Islet of Langerhans (tissue), 1 donor: ENCODE measurements around the gene ERRFI1.

ENCODE experiments used
- FAIRE-seq: peaks from one replicate; lab custom pipeline; 2011; peaks lifted over from hg19 to GRCh38; lab: Jason Lieb, UNC

The ERRFI1 gene

GRCh38 chr1:8043621-8044020, 17.5 kb upstream of the ERRFI1 start:
- FAIRE-seq, result no peak

DNA sequence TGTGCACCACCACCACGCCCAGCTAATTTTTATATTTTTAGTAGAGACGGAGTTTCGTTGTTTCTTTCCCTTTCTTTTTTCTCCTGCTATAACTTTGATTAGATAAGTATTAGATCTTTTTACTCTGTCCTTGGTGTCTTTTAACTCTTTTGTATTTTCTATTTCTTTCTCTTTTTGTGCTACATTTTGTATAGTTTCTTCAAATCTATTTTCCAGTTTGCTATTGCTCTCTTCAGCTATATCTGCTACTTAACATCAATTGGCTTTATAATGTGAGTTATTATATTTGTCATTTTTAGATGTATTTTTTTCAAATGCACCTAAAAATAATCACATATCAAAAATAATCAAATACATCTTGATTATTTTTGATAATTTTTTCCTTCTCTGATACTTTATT, 16.0 kb upstream of the ERRFI1 start:
- no peak for FAIRE-seq

GRCh38 chr1:8040586-8040985, 14.5 kb upstream of the ERRFI1 start:
- peak; percentile 95 for FAIRE-seq

- FAIRE-seq, result no peak
Observed at GRCh38 chr1:8039071-8039470, 13.0 kb upstream of the ERRFI1 start.

- FAIRE-seq, result no peak
Observed at GRCh38 chr1:8035289-8035688, 9.2 kb upstream of the ERRFI1 start.

DNA sequence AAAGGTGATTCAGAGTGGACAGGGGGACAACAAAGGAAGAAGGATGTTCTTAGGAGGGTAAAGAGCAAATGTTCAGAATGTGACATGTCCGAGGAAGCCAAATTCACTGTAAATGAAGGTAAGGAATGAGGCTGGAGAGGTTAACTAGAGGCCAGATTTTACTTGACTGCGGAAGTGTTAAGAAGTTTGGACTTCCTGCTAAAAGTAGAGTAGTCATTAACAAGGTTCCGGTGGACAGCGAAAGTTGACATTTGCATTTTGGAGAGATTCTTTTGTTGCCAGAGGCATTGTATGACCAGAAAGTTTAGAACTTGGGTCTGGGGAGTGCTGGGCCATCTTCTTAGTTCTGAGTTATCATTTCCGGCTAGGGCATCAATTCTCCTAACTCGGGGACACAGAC, 7.2 kb upstream of the ERRFI1 start:
- FAIRE-seq, result no peak

DNA sequence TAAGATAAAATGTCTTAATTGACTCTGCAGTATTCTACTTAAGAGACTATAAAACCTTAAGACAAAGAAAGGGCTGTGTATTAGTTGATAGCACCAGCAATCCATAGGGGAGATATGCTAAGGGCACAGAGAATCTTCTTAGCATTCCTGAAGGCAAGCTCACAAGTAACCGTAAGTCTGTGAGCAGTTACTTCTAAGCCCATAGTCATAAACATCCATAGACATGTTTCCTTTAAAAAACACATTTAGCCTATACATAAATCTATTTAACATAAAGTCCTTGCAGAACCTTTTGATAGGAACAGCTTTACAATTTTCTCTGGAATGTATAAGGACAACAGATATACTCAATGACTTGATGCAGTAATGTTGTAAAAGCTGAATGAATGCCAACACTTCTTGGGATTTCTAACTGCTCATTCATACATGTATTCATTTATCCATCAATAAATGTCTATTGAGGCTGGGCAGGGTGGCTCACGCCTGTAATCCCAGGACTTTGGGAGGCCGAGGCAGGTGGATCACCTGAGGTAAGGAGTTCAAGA, 6.3 kb upstream of the ERRFI1 start:
- no peak for FAIRE-seq

GRCh38 chr1:8031176-8031785, 5.2 kb upstream of the ERRFI1 start:
- peak; percentile 94 for FAIRE-seq

GRCh38 chr1:8028571-8028910, 2.4 kb upstream of the ERRFI1 start:
- FAIRE-seq, result no peak

DNA sequence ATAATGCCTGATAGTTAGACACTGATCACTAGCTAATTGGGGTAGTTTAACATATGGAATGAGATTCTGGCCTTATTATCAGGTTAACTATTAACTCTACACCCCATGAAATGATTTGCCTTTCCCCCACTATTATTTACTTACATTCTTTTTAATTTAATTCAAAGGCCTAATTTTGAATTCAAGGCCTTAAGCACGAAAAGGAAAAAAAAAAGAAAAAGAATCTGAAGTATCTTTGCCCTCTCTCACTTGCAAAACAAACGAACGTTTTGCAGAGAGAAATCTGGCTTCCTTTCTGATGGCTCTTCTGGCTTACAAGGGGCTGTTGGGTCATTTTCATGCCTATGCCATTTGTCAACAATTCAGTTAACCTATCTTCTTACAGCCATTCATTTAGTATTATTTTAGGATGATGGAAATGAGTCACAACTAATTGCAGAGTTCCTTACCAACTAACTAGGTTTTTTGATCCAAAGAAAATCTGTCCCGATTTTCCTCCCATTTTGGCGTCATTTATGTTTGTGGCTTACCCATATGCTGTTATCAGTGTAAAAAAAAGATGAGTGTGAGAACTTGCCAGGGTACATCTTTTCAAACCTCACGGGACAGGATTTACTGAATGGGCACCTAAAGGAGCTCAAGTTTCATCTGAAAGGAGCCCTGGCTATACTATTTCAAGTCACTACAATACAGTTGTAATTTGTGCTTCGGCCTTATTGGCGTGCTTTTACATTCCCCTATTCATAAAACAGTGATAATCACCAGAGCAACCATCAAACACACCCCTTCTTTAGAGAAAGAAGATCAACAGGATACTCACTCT, 1.9 kb upstream of the ERRFI1 start:
- FAIRE-seq, result no peak

DNA sequence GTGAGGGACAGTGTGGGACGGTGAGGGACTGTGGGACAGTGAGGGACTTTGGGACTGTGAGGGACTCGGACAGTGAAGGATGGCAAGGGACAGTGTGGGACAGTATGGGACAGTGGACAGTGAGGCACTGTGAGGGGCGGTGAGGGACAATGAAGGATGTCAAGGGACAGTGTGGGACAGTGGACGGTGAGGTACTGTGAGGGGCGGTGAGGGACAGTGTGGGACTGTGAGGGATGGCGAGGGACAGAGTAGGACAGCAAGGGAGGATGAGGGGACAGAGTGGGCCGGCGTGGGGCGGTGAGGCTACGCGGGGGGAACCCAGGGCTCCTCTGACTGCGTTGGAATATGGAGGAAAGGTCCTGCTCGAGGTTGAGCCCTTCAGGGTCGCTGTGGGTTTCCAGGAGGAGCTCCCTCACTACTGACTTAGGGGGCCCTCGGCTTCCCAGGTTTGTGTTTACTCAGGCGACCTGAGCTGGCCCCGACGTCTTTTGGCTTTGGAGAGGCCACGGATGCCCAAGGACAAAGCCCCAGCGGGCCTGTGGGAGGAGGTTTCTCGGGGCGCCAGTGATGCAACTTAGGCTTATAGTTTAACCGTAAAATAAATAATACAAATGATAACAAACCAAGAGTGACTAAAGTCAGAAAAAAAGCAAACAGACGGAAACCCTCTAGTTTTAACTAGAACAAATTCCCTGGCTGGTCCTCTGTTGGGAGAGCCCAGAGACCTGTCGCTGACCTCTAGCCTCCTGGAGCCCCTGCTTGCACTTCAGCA, 1.1 kb upstream of the ERRFI1 start:
- no peak for FAIRE-seq

DNA sequence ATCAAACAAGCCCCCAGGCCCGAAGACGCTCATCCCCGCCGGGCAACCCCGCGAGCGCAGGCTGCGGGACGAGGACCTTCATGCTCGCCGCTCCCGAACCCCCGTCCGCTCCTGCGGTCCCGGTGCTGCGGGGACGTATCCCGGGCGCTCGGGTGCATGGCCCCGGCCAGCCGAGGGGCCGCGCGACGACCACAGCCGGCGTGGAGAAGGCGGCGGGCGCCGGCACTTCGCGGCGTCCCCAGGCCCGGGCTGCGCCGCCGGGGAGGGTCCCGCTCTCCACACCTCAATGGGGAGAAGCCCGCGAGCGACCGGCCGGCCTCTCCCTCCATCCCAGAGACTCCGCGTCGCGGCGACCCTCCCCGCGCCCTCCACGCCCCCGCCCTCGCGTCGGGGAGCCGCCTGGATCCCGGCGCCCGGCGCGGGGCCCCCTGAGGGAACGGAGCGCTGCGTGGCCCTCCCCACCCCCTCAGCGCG, 401 bp downstream of the ERRFI1 start:
- FAIRE-seq, result no peak

DNA sequence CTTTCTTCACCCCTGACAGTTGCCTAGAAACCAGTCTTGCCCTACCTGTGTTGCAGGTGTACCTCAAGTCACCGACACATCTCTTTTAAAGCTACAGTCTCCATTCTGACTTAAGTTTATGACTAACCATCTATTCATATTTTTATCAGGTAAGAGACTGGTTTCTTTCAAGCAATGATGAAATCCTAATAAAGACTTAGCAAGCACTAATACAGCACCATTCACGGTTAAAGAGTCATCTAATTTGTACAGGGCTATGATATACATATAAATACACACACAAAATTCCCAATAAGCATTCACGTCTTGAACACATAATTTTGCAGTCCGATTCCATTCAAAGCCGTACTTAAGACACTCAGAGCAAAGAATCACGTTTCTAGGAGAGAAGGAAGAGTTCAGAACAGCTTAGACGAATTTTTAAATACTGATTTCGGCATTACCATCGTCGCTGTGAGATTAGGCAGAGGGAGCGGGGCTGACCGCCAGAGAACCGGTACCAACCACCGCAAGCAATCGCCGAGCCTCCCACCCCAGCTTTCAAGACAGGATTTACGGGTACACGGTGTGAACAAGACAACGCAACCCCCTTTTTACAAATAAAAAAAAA, 943 bp downstream of the ERRFI1 start:
- FAIRE-seq, result no peak

DNA sequence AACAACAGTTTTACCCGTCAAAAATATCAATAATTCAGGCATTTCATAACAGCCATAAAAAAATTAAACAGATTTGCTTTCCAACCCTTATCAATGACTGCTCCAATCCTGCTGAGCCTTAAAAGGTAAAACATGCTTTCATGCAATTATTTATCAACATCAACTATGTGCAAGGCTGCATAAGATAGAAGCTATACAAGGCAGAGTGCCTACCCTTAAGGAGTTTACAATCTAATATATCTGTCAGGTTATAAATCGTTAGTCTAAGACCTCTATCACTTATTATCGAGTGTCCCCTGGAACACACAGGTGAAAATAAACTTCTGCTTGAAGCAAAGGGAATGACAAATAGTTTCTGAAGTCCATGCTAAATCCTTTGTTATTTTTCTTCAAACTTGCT, 1.8 kb downstream of the ERRFI1 start:
- FAIRE-seq, result no peak

GRCh38 chr1:8023995-8024313, 2.2 kb downstream of the ERRFI1 start:
- no peak for FAIRE-seq

DNA sequence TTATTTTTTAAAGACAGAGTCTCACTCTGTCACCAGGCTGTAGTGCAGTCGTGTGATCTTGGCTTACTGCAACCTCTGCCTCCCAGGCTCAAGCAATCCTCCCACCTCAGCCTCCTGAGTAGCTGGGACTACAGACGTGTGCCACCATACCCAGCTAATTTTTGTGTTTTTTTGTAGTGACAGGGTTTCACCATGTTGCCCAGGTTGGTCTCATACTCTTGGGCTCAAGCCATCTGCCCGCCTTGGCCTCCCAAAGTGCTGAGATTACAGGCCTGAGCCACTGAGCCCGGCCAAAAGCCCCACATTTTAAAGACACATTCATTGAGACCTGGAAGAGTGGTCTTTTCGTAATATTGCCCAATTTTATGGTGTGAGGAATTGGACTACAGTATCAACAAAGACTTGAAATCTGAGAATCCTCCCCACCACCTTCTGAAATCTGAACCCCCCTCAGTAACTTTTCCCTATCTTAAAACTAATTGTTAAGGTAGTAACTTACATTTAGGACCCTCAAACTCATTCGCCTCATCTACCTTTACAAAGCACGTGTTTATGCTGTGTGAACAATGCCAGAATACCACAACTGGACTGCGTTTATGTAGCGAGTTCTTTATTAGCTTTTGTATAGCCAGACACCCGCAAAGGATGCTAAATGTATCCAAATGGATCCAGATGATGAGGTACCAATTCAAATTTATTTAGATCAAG, 2.7 kb downstream of the ERRFI1 start:
- no peak for FAIRE-seq

GRCh38 chr1:8022395-8023286, 3.5 kb downstream of the ERRFI1 start:
- FAIRE-seq, result no peak

DNA sequence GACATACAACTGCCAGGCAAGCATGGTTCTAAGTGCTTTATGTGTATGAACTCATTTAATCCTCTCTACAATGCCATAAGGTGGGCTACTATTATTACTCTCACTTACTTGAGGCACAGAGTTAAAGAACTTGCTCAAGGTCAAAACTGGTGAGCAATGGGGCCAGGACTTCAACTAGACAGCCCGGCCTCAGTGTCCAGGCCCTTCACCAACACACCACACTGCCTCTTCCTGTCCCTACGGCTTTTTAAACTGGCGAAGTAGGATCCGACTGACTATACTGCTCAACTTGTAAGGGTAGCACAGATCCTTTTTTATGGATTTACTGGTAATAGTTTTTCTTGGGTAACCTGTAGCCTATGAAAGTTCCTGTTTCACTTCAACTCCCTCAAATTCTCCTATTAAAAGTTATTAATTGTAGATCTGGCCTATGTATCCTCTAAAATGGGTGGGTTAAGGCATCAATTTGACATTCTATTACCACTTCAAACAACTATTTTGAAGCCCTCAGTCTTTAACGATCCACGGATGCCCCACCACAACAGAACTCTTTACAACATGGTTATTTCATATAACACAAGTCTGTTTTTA, 4.3 kb downstream of the ERRFI1 start:
- no peak for FAIRE-seq

DNA sequence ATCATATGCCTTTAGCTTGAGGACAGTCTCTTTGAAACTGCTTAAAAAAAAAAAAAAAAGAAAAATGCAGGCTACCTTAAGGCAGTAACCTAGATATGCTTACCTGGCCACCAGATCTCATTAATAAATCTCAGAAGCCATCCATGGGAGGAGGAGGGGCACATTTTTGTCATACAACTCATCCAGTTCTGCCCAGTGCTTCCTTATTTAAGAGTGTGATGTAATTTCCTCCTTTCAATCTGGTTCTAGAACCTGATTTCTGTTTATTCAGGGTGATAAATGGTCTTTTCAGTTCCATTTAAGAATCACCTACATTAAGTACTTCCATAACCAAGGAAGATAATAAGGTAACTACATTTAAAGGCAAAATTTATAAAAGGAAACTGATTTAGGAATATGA, 6.1 kb downstream of the ERRFI1 start:
- peak; percentile 97 for FAIRE-seq

- FAIRE-seq, result no peak
Observed at GRCh38 chr1:8019229-8019620, 6.9 kb downstream of the ERRFI1 start.
